Measurements from ENCODE around the gene SERPIND1. TPM values are rescaled to one million over a fixed set of nuclear protein-coding genes. Genes with fewer than 3 reads are reported as not detected.
A peak's percentile ranks its signal among the peaks of the same experiment; 100 is the strongest.

SERPIND1 gene
- total and polyA plus RNA-seq, 2 of the 8 experiments (the other 6 are each of a cell fraction or from before 2014, with no cell fraction given): not detected

DNA sequence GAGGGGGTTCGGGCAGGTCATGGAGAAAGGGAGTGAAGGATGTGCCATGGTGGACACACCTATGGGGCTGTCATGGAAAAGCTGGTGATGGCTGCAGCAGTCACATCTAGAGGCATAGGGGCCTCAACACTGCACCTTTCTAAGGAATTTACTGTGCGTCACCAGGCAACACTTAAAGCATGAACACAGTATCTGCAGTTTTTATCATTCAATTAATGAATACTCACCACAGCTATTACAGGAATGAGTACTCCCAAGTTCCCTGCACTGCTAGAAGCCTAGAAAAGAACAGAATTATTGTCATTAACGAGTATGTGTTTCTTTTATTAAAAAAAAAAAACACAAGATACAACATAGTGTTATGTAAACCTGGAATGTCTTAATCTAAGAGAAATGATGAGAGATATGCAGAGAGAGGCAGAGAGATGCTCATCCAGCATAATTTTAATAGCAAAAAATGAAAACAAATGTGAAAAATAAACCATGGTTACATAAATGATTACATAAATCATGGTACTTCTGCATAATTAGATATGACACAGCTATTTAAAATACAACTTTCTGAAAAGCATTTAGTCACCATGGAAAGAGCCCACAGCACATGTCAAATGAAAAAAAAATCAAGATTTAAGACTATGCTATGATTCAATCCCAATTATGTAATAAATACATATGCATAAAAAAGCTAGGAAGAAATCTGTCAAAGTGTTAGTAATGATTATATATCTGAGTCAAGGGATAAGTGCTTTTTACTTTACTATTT is 19.2 kb downstream of the SERPIND1 start:
- H4K5ac ChIP-seq (ENCODE audit: insufficient read length, low read depth, low read length): no peak overlapping the region
- H3K4me2 ChIP-seq (ENCODE audit: insufficient read depth in 1 of 2, low read depth in 2 of 2, low read length in 2 of 2): no peak overlapping the region
- ChIA-PET CTCF (ENCODE audit: partially characterized antibody) (interaction anchor here (0.9 to 3.8 kb wide), 10 partner anchors 8 to 311 kb away, joined by 3 to 26 read pairs (median 6); no protein-coding TSS in a partner anchor), POLR2A (ENCODE audit: partially characterized antibody) (interaction anchor here (0.6 kb wide), 1 partner anchor 61 kb away, joined by 3 read pairs; no protein-coding TSS in a partner anchor)
- no peak overlapping the region for H2AK5ac ChIP-seq (ENCODE audit: low read depth, low read length)
- no peak overlapping the region for H3K4ac ChIP-seq (replicated peaks; ENCODE audit: insufficient read length, low read depth, low read length)
- H4K91ac ChIP-seq (replicated peaks; ENCODE audit: insufficient read length, low read length): no peak overlapping the region
- 81% methylated on average over 3 of the region's 3 CpGs; no CpG with 5 or more reads in 1 of the 2 experiments for WGBS, 2 experiments (ENCODE audit: extremely low coverage in 1 of 2, insufficient coverage in 1 of 2, insufficient read length in 1 of 2, insufficient replicate concordance in 2 of 2, low coverage in 1 of 2, low lambda C conversion rate in 2 of 2, missing lambda C conversion rate in 1 of 2)
- DNase-seq (ENCODE audit: low read depth in 1 of 2, low spot score in 2 of 2) (no peak), FAIRE-seq (no peak)
- no peak overlapping the region for H2BK120ac ChIP-seq (replicated peaks; ENCODE audit: low read depth, low read length)
- H3K9ac ChIP-seq (replicated peaks in 1 of 4; ENCODE audit: extremely low read depth in 1 of 4, low read depth in 3 of 4, low read length in 3 of 4): no peak overlapping the region
- H3K14ac ChIP-seq (ENCODE audit: insufficient read length): no peak overlapping the region
- H3K9me3 ChIP-seq (ENCODE audit: insufficient read depth in 2 of 2, low read depth in 1 of 2, low read length in 1 of 2): no peaks in the 10 kb centered on the region
- no peak overlapping the region for H3K23ac ChIP-seq (ENCODE audit: insufficient read length)
- no peak overlapping the region for H2BK12ac ChIP-seq (ENCODE audit: low read depth, low read length)
- no peaks in the 10 kb centered on the region for H3K79me2 ChIP-seq (ENCODE audit: control insufficient read depth in 1 of 2, insufficient read depth in 2 of 2, low read length in 2 of 2)
- no peaks in the 10 kb centered on the region for H3K27me3 ChIP-seq (replicated peaks in 1 of 4; ENCODE audit: control insufficient read depth in 3 of 4, extremely low read depth in 1 of 4, insufficient read depth in 3 of 4, low read length in 3 of 4)
- no peak overlapping the region for H3K27ac ChIP-seq (ENCODE audit: low read depth, low read length)
- H2BK15ac ChIP-seq (ENCODE audit: low read length): no peak overlapping the region
- peaks cover 0 to 3% (median under 1%) of the 10 kb centered on the region in 4 experiments; a peak in 3 of 8 replicates for H3K36me3 ChIP-seq (ENCODE audit: control insufficient read depth in 2 of 4, insufficient read depth in 4 of 4, low read length in 3 of 4)
- no peak overlapping the region for H3K56ac ChIP-seq (replicated peaks; ENCODE audit: insufficient read length, low read depth, low read length)
- H4K8ac ChIP-seq (ENCODE audit: extremely low read depth, insufficient read depth, low read length): no peak overlapping the region
- no peaks in the 10 kb centered on the region for H4K20me1 ChIP-seq (replicated peaks in 1 of 2; ENCODE audit: control insufficient read depth in 1 of 2, insufficient read depth in 2 of 2, low read length in 2 of 2)
- H3K23me2 ChIP-seq (ENCODE audit: low read depth, low read length): no peaks in the 10 kb centered on the region
- H3K79me1 ChIP-seq (ENCODE audit: low read depth, low read length): no peaks in the 10 kb centered on the region
- H3K4me1 ChIP-seq (replicated peaks in 1 of 4; ENCODE audit: control insufficient read depth in 3 of 4, insufficient read depth in 4 of 4, low read length in 3 of 4): no peaks in the 10 kb centered on the region
- H3K4me3 ChIP-seq (ENCODE audit: extremely low read depth in 1 of 4, insufficient read depth in 2 of 4, low read depth in 3 of 4, low read length in 4 of 4): no peak overlapping the region
- H3K18ac ChIP-seq (ENCODE audit: extremely low read depth, low read length): no peak overlapping the region
- peak overlapping the region; percentile 5; the same call in 1 of the 2 replicates for H2BK5ac ChIP-seq (ENCODE audit: low read depth, low read length)
- H2BK20ac ChIP-seq (ENCODE audit: low read length): no peak overlapping the region
- H2AFZ ChIP-seq (ENCODE audit: low read length): no peak overlapping the region
- TF ChIP-seq, protein P1, sequence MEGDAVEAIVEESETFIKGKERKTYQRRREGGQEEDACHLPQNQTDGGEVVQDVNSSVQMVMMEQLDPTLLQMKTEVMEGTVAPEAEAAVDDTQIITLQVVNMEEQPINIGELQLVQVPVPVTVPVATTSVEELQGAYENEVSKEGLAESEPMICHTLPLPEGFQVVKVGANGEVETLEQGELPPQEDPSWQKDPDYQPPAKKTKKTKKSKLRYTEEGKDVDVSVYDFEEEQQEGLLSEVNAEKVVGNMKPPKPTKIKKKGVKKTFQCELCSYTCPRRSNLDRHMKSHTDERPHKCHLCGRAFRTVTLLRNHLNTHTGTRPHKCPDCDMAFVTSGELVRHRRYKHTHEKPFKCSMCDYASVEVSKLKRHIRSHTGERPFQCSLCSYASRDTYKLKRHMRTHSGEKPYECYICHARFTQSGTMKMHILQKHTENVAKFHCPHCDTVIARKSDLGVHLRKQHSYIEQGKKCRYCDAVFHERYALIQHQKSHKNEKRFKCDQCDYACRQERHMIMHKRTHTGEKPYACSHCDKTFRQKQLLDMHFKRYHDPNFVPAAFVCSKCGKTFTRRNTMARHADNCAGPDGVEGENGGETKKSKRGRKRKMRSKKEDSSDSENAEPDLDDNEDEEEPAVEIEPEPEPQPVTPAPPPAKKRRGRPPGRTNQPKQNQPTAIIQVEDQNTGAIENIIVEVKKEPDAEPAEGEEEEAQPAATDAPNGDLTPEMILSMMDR (IDR thresholded peaks at IDR 0.05; ENCODE audit: control extremely low read depth in 1 of 3, insufficient read depth in 1 of 3, low read depth in 1 of 3, low read length in 3 of 3): no peak
- TF ChIP-seq MAX (IDR thresholded peaks at IDR 0.05): no peak
- TF ChIP-seq, protein P2, sequence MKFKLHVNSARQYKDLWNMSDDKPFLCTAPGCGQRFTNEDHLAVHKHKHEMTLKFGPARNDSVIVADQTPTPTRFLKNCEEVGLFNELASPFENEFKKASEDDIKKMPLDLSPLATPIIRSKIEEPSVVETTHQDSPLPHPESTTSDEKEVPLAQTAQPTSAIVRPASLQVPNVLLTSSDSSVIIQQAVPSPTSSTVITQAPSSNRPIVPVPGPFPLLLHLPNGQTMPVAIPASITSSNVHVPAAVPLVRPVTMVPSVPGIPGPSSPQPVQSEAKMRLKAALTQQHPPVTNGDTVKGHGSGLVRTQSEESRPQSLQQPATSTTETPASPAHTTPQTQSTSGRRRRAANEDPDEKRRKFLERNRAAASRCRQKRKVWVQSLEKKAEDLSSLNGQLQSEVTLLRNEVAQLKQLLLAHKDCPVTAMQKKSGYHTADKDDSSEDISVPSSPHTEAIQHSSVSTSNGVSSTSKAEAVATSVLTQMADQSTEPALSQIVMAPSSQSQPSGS (IDR thresholded peaks at IDR 0.05; ENCODE audit: low read length): no peak
- no peak for TF ChIP-seq JUN (IDR thresholded peaks at IDR 0.05; ENCODE audit: low read depth, low read length)
- TF ChIP-seq POLR2A (IDR thresholded peaks at IDR 0.05; ENCODE audit: control extremely low read depth in 1 of 2, low read depth in 2 of 2, low read length in 2 of 2): no peak
- no peak for TF ChIP-seq KDM5A (IDR thresholded peaks at IDR 0.05; ENCODE audit: low read length)
- TF ChIP-seq CREB1 (IDR thresholded peaks at IDR 0.05): no peak
- TF ChIP-seq TAF7 (optimal IDR thresholded peaks at IDR 0.05; ENCODE audit: borderline replicate concordance, low read depth, low read length): no peak

All from H1 (cell line).